ENCODE results near the gene STMND1. TPM values are rescaled to one million over a fixed set of nuclear protein-coding genes. Genes with fewer than 3 reads are reported as not detected.

The STMND1 gene
- total and polyA plus RNA-seq, 2 of the 4 experiments (the other 2 are of a cell fraction), result not detected

DNA sequence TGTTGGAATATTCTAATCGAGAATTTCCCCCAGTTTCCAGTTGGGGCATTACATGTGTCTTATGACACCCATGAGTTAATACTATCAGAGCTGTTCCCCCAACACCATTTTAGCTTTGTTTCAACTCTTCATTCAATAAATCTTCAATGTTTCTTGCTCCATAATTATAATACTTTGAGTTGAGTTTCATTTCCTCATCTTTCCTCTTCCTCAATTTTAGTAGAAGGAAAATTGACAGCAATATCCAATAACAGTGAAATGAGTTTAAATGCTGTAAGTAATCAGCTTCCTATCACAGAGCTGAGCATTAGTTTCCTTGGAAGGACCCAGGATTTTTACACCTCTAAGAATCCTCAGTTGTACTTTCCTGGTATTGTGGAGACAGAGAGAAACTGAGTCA is 1.0 kb upstream of the STMND1 start:
- peaks cover 36% of the 10 kb centered on the region for H3K27me3 ChIP-seq (ENCODE audit: control insufficient read depth, insufficient read depth, low read length)
- no peak overlapping the region for H3K27ac ChIP-seq (ENCODE audit: insufficient read depth, low read length)
- no peak overlapping the region for H2BK15ac ChIP-seq (ENCODE audit: low read depth, low read length)
- no peak overlapping the region for H3K56ac ChIP-seq (ENCODE audit: extremely low read depth, insufficient read depth, low read length)
- no peak overlapping the region for H2BK5ac ChIP-seq (ENCODE audit: low read depth, low read length, poor library complexity, severe bottlenecking)
- peaks cover 5% of the 10 kb centered on the region; the same call in 1 of the 2 replicates for H3K4me1 ChIP-seq (ENCODE audit: control insufficient read depth, insufficient read depth, low read length)
- no peak overlapping the region for H3K18ac ChIP-seq (ENCODE audit: low read depth, low read length)
- no peak overlapping the region for H2AK9ac ChIP-seq (replicated peaks; ENCODE audit: low read depth, low read length, poor library complexity)
- H2AK5ac ChIP-seq (ENCODE audit: low read depth, low read length), result no peak overlapping the region
- H4K20me1 ChIP-seq (ENCODE audit: insufficient read depth, low read length), result no peaks in the 10 kb centered on the region
- ChIA-PET POLR2A (ENCODE audit: unreplicated experiment) (no interaction called here), CTCF (interaction anchor here (1.0 to 1.2 kb wide), 2 partner anchors 9 to 14 kb away, joined by 3 read pairs; no protein-coding TSS in a partner anchor)
- H4K91ac ChIP-seq (ENCODE audit: insufficient read depth, low read depth, low read length), result no peak overlapping the region
- no peak overlapping the region for H2AFZ ChIP-seq (replicated peaks; ENCODE audit: low read length, poor library complexity)
- no peaks in the 10 kb centered on the region for H3K9me3 ChIP-seq (ENCODE audit: control insufficient read depth, insufficient read depth, low read length)
- no peak overlapping the region for H3K14ac ChIP-seq (replicated peaks; ENCODE audit: low read depth, low read length)
- dilution Hi-C loops (cut with HindIII; ENCODE audit: low sequenced_read_pairs, unreplicated experiment) (no loop called here), intact Hi-C loops (cut with micrococcal nuclease) (no loop called here), in situ Hi-C loops (cut with MboI; ENCODE audit: low sequenced_read_pairs) (no loop called here)
- no peak overlapping the region for H3K9ac ChIP-seq (ENCODE audit: low read depth, low read length)
- H2BK120ac ChIP-seq (ENCODE audit: low read depth, low read length), result no peak overlapping the region
- no peaks in the 10 kb centered on the region for H3K79me1 ChIP-seq (ENCODE audit: low read depth in 1 of 2, low read length in 2 of 2)
- no peaks in the 10 kb centered on the region for H3K36me3 ChIP-seq (ENCODE audit: control insufficient read depth, insufficient read depth, low read length)
- no peak for TF ChIP-seq CEBPB (IDR thresholded peaks at IDR 0.05; ENCODE audit: low read depth, low read length)
- TF ChIP-seq POLR2A (IDR thresholded peaks at IDR 0.05; ENCODE audit: low read depth, low read length), result no peak
- no peak for TF ChIP-seq MAZ (IDR thresholded peaks at IDR 0.05; ENCODE audit: borderline replicate concordance, low read depth, low read length)
- TF ChIP-seq, protein P1, sequence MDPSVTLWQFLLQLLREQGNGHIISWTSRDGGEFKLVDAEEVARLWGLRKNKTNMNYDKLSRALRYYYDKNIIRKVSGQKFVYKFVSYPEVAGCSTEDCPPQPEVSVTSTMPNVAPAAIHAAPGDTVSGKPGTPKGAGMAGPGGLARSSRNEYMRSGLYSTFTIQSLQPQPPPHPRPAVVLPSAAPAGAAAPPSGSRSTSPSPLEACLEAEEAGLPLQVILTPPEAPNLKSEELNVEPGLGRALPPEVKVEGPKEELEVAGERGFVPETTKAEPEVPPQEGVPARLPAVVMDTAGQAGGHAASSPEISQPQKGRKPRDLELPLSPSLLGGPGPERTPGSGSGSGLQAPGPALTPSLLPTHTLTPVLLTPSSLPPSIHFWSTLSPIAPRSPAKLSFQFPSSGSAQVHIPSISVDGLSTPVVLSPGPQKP (IDR thresholded peaks at IDR 0.05; ENCODE audit: borderline replicate concordance, low read depth, low read length), result no peak
- no peak for TF ChIP-seq SMC3 (IDR thresholded peaks at IDR 0.05; ENCODE audit: low read depth, low read length)
- TF ChIP-seq CHD1 (IDR thresholded peaks at IDR 0.05; ENCODE audit: low read depth, low read length), result no peak
- H3K4me2 ChIP-seq (ENCODE audit: low read depth, low read length), result no peak overlapping the region
- WGBS, 2 experiments (ENCODE audit: extremely low coverage in 2 of 2, insufficient read length in 1 of 2), result no CpG with 5 or more reads among the region's 1 CpG
- H4K5ac ChIP-seq (ENCODE audit: low read depth, low read length), result no peak overlapping the region
- no peak overlapping the region for H3K23ac ChIP-seq (ENCODE audit: low read depth, low read length)
- no TSS peak for BruUV-seq (replicated peaks)
- H3K4me3 ChIP-seq (ENCODE audit: insufficient read depth, low read depth, low read length), result no peak overlapping the region
- no peak overlapping the region for H2BK20ac ChIP-seq (ENCODE audit: low read depth, low read length)
- H3K4ac ChIP-seq (ENCODE audit: low read depth, low read length), result no peak overlapping the region
- DNase-seq (no peak), ATAC-seq (ENCODE audit: low read depth) (no peak)
- H3K9me1 ChIP-seq (ENCODE audit: insufficient read depth, low read length), result 0 out of 2 replicates have a peak, but pooled peaks cover 3% of the 10 kb centered on the region
- no peak overlapping the region for H4K8ac ChIP-seq (ENCODE audit: low read depth in 2 of 2, low read length in 2 of 2)

Measured in IMR-90 (cell line).